ENCODE results near the gene SRPK2.
"Not testable (repeated sequence)": the region's sequence is repeated elsewhere in the genome, so short reads cannot be mapped to it uniquely, and the experiment has no call there.

Gene SRPK2

DNA sequence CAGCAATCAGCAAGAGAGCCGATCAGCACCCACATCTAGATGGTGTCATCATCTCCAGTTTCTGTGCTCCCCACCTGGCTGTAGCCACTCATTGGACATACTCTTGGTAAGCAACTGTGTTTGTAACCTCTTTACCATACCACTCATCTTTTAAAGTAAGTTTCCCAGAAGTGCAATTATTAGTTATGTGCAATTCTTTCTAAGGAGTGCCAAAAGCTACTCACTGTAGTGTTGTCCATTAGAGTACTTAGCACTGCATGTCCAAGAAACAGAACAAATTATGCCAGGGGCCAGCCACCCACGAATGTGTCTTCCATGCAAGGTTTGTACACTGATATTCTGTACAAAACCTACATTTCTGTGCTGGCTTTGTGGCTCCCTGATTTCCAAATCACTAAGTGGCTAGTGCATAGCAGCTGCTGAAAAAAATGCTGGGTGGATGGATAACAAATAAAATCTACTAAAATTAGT, 131.9 kb downstream of the SRPK2 start:
- no peak for DNase-seq

DNA sequence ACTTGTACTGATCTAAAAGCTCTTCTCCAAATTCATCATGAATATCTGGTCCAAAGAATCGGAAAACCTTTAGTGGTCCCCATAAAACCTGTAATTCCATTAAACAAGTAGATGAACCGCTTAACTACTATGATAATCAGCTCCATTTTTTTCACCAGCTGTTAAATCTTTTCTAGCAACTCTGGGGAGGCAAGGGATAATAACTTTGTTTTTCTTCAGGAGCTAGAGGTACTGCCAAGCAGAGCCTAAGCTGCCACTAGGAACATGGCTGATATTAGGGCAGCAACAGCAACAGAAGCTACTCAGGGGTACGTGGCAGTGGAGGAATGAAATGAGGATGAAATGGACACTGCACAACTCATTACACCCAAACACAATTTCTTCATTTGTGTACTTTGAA, 138.0 kb downstream of the SRPK2 start:
- DNase-seq = no peak

DNA sequence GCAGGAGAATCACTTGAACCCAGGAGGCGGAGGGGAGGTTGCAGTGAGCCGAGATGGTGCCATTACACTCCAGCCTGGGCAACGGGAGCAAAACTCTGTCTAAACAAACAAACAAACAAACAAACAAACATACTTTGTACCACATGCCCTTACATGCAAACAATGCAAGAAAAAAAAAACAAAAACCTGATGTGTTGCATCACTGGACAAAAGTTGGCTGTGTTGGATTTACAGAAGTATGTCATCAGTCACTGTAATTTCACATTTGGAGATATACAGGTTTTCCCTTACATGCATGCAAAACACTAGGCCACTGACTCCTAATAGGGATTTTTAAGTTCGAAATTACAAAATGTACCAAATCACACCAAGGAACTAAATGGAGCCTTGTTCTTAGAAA, 138.5 kb downstream of the SRPK2 start:
- DNase-seq = no peak

GRCh38 chr7:105249216-105249615, 139.5 kb downstream of the SRPK2 start:
- no peak for DNase-seq

GRCh38 chr7:105246679-105247078, 142.0 kb downstream of the SRPK2 start:
- no peak for DNase-seq

- no peak for DNase-seq
Observed at GRCh38 chr7:105246256-105246655, 142.5 kb downstream of the SRPK2 start.

- DNase-seq = peak; percentile 76
Observed at GRCh38 chr7:105245398-105246114, 143.2 kb downstream of the SRPK2 start.

DNA sequence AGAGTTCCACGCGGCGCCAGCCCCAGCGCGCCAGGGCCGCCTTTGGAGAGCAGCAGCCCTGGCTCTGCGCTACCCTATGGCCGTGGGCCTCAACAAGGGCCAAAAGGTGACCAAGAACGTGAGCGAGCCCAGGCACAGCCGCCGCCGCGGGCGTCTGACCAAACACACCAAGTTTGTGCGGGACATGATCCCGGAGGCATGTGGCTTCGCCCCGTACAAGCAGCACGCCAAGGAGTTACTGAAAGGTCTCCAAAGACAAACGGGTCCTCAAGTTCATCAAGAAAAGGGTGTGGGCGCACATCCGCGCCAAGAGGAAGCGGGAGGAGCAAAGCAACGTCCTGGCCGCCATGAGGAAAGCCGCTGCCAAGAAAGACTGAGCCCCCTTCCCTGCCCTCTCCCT, 144.1 kb downstream of the SRPK2 start:
- peak; percentile 24 for DNase-seq

GRCh38 chr7:105241198-105241597, 147.5 kb downstream of the SRPK2 start:
- DNase-seq = no peak

DNA sequence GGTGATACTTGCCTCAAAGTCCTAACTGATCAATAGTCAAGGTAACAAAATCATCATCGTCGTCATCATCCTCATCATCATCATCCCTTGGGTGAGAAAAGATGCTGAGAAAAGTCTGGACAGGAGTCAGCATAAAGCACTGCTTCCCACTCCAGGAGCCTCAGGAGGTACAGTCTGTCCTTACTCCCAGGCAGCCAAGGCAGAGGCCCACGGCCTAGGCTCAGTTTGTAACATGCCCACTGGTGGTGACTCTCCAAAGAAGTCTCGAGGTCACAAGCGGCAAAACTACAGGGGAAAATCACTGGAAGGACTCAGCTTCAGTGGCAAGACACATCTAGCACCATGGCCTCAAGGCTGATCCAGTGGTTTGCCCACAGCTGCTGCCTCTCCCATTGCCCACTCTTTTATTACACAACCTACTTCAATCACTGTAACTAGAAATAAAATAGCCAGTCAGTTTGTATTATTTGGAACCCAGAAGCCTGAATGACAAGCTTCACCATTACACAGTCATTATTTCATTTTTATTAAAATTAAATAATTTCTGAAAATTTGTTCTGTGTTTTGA, 150.4 kb downstream of the SRPK2 start:
- no peak for DNase-seq

DNA sequence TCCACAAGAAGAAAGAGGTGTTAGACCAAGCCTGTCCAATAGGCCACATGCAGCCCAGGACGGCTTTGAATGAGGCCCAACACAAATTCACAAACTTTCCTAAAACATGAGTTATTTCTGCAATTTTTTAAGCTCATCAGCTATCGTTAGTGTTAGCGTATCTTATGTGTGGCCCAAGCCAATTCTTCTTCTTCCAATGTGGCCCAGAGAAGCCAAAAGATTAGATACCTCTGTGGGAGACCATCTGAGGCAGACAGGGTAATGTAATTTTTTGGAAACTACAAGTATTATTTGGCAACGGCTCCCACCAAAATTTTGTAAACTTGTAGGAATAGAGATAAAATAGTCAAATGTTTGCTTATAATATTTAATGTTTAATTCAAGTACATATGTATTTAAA, 153.8 kb downstream of the SRPK2 start:
- no peak for DNase-seq

DNA sequence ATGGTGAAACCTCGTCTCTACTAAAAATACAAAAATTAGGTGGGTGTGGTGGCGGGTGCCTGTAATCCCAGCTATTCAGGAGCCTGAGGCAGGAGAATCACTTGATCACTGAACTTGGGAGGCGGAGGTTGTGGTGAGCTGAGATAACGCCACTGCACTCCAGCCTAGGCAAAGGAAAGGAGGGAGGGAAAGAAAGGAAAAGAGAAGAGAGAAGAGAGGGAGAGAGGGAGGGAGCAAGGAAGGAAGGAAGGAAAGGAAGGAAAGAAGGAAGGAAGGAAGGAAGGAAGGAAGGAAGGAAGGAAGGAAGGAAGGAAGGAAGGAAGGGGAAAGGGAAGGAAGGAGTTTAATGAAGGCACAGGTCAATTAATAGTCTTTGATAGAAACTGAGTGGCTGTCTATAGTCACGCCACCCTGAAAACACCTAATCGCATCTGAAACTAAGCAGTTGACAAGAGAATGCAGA, 155.9 kb downstream of the SRPK2 start:
- DNase-seq = not testable (repeated sequence)

GRCh38 chr7:105230486-105230885, 158.2 kb downstream of the SRPK2 start:
- DNase-seq = no peak

DNA sequence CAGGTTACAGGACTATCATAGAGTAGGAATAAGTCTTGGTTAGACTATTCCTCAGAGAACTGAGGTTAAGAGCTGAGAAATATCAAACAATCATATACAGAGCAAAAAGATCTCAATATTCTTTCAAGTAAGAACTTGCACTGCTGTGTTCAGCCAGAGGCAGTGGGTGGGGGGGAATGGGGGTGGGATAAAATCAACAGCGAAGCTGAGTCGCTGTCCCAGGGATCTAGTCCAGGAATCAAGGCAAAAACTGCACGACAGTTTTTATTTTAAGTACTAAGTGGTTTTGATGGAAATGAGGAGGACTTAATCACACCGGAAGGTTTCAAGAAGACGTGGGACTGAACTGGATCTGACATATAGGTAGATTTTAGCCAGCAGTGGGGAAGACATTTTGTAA, 159.1 kb downstream of the SRPK2 start:
- no peak for DNase-seq

DNA sequence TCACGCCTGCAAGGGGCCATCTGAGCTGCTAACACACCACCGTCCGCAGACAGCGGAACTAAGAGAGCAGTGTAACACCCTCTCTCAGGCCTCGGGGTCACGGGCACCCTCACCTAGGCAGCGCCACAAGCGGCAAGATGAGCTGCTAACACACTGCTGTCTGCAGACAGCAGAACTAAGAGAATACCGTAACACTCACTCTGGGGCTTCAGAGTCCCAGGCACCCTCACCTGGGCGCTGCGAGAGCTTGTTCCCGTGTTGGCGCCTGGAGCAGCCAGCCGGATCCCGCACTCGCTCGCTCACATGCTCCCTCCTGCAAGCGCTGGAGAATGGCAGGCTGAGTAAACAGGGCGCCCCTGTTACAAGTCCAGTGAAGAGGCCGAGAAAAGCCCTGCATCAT, 160.2 kb downstream of the SRPK2 start:
- DNase-seq = no peak

GRCh38 chr7:105227391-105227790, 161.3 kb downstream of the SRPK2 start:
- no peak for DNase-seq

GRCh38 chr7:105224884-105225651, 163.7 kb downstream of the SRPK2 start:
- peak; percentile 27 for DNase-seq

DNA sequence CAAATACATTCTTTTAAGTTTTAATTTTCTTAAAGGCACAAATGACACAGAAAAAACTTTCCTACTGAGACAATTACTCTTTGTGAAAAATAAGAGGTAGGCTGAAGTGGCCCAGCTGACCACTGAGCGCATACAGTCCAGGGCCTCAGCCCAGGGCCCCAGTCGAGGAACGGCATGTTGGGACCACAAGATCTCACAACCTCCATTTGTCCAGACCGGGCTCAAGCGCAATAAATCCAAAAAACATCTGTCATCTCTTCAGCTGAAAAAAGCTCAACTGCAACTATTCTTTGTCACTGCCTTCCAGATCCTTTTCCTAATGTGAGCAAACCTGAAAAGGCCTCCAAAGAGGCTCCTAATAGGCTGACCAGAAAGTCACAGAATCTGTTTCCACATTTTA, 165.8 kb downstream of the SRPK2 start:
- no peak for DNase-seq

DNA sequence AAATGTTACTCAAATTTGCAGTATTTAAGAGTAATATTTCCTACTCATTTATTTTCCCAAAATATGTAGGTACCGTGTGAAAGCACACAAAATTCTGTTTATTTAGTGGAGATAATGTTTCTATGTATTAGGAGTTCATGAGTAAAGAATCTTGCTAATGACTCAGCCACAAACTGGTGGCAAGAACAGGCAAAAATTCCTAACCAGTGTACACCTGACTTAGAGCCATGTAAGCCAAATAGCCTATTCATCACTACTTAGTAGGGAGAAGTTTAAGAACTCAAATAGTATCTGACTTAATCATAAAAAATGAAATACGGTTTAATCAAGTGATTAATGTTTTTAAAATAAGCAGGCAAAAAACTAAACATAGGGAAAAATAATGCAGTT, 169.0 kb downstream of the SRPK2 start:
- DNase-seq = no peak

- no peak for DNase-seq
Observed at GRCh38 chr7:105218939-105219770, 169.6 kb downstream of the SRPK2 start.

DNA sequence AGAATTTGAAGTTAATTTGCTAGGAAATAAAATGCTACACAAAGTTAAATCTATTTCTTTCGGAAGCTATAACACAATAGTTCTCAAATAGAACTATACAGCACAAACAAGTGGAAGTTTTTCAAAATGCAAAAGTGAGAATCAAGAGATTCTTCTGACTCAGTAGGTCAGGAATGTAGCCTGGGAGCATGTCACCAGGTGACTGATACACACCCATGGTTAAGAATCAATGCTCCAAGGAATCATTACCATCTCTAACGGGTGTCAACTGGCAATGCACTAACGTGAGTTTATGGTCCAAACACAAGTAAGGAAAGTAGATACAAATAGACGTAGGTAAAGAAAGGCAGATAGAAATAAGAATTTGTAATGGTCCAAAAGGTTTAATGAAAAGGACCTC, 170.5 kb downstream of the SRPK2 start:
- no peak for DNase-seq

DNA sequence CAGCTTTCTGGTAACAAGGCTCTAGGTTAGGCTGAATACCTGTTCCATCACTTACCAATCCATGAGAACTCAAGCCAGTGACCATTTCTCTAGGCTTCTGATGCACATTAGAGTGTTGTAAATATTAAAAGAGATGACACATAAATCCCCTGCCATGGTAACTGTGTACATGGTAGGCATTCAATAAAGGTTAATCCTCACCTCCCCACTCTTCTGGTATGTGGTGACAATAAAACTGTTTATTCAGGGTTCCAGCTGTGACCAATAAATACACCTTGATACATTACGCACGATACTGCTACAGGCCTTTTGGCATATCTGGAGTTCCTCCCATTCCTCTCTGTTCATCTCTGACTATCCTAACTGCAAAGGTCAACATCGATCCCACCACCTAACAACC, 171.9 kb downstream of the SRPK2 start:
- no peak for DNase-seq

DNA sequence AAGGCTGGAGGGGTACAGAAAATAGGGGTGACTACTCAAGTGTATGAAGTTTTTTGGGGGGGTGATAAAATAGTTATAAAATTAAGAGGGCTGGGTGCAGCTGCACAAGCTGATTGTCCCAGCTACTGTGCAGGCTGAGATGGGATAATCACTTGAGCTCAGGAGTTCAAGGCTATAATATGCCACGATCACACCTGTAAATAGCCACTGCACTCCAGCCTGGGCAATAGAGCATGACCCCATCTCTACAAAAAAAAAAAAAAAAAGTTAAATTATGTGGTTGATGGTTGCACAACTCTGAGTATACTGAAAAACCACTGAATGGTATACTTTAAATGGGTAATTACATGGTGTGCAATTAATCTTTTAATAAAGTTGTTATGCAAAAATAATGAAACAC, 172.9 kb downstream of the SRPK2 start:
- no peak for DNase-seq
